ENCODE results near the gene IMMP2L. TPM values are rescaled to one million over a fixed set of nuclear protein-coding genes. Genes with fewer than 3 reads are reported as not detected.

IMMP2L gene
- total and polyA plus RNA-seq, 2 of the 4 experiments (the other 2 are of a cell fraction): 5.8 to 9.3 TPM

DNA sequence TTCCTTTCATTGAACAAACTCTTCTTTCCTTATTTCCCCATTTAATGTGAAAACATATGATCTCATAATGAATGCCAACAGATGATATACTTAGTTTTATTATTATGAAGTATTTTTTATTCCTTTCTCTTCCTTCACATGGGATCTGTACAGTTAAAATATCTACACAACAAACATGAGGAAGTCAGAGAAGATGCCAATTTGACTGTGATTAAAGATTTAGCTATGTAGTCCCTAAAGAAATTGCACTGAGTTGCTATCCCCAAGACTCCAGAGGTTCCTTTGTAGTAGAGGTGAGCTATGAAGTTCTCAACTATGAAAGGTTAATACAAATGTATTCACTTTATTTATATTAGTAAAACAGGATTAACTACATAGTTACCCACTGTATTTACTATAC is 532.0 kb downstream of the IMMP2L start:
- H3K79me1 ChIP-seq (ENCODE audit: low read depth in 1 of 2, low read length in 2 of 2): no peaks in the 10 kb centered on the region
- no peak overlapping the region for H4K8ac ChIP-seq (ENCODE audit: low read depth in 2 of 2, low read length in 2 of 2)
- H3K4me3 ChIP-seq (ENCODE audit: insufficient read depth, low read depth, low read length): no peak overlapping the region
- H3K4me1 ChIP-seq (ENCODE audit: control insufficient read depth, insufficient read depth, low read length): peaks cover 2% of the 10 kb centered on the region; the same call in 1 of the 2 replicates
- no peak overlapping the region for H3K27ac ChIP-seq (ENCODE audit: insufficient read depth, low read length)
- H2AK5ac ChIP-seq (ENCODE audit: low read depth, low read length): no peak overlapping the region
- in situ Hi-C loops (cut with MboI; ENCODE audit: low sequenced_read_pairs): no loop called here
- no peaks in the 10 kb centered on the region for H4K20me1 ChIP-seq (ENCODE audit: insufficient read depth, low read length)
- H3K9ac ChIP-seq (ENCODE audit: low read depth, low read length): no peak overlapping the region
- ChIA-PET POLR2A (ENCODE audit: unreplicated experiment) (no interaction called here), CTCF (interaction anchor here (0.9 kb wide), 1 partner anchor 11 kb away, joined by 3 read pairs; no protein-coding TSS in a partner anchor)
- H3K9me1 ChIP-seq (ENCODE audit: insufficient read depth, low read length): no peaks in the 10 kb centered on the region
- no peak overlapping the region for H2BK20ac ChIP-seq (ENCODE audit: low read depth, low read length)
- BruUV-seq (replicated peaks): no TSS peak
- TF ChIP-seq, protein P1, sequence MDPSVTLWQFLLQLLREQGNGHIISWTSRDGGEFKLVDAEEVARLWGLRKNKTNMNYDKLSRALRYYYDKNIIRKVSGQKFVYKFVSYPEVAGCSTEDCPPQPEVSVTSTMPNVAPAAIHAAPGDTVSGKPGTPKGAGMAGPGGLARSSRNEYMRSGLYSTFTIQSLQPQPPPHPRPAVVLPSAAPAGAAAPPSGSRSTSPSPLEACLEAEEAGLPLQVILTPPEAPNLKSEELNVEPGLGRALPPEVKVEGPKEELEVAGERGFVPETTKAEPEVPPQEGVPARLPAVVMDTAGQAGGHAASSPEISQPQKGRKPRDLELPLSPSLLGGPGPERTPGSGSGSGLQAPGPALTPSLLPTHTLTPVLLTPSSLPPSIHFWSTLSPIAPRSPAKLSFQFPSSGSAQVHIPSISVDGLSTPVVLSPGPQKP (IDR thresholded peaks at IDR 0.05; ENCODE audit: borderline replicate concordance, low read depth, low read length): no peak
- TF ChIP-seq MAZ (IDR thresholded peaks at IDR 0.05; ENCODE audit: borderline replicate concordance, low read depth, low read length) (no peak), RAD21 (IDR thresholded peaks at IDR 0.05; ENCODE audit: low read length) (no peak), NFE2L2 (IDR thresholded peaks at IDR 0.05; ENCODE audit: low read depth, low read length) (no peak), FOS (IDR thresholded peaks at IDR 0.05; ENCODE audit: low read depth, low read length) (no peak), CEBPB (IDR thresholded peaks at IDR 0.05; ENCODE audit: low read depth, low read length) (no peak), MAFK (IDR thresholded peaks at IDR 0.05; ENCODE audit: low read depth, low read length) (no peak), POLR2A (IDR thresholded peaks at IDR 0.05; ENCODE audit: low read depth, low read length) (no peak), MXI1 (IDR thresholded peaks at IDR 0.05; ENCODE audit: borderline replicate concordance, low read depth, low read length) (no peak), RFX5 (IDR thresholded peaks at IDR 0.05; ENCODE audit: low read depth, low read length) (no peak), CHD1 (IDR thresholded peaks at IDR 0.05; ENCODE audit: low read depth, low read length) (no peak), BHLHE40 (IDR thresholded peaks at IDR 0.05; ENCODE audit: low read depth, low read length) (no peak), RCOR1 (IDR thresholded peaks at IDR 0.05; ENCODE audit: insufficient replicate concordance, low read length) (no peak), SMC3 (IDR thresholded peaks at IDR 0.05; ENCODE audit: low read depth, low read length) (no peak)
- TF ChIP-seq, protein P2, sequence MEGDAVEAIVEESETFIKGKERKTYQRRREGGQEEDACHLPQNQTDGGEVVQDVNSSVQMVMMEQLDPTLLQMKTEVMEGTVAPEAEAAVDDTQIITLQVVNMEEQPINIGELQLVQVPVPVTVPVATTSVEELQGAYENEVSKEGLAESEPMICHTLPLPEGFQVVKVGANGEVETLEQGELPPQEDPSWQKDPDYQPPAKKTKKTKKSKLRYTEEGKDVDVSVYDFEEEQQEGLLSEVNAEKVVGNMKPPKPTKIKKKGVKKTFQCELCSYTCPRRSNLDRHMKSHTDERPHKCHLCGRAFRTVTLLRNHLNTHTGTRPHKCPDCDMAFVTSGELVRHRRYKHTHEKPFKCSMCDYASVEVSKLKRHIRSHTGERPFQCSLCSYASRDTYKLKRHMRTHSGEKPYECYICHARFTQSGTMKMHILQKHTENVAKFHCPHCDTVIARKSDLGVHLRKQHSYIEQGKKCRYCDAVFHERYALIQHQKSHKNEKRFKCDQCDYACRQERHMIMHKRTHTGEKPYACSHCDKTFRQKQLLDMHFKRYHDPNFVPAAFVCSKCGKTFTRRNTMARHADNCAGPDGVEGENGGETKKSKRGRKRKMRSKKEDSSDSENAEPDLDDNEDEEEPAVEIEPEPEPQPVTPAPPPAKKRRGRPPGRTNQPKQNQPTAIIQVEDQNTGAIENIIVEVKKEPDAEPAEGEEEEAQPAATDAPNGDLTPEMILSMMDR (conservative IDR thresholded peaks at IDR 0.05; ENCODE audit: low read depth, low read length): no peak
- TF ChIP-seq, protein P3, sequence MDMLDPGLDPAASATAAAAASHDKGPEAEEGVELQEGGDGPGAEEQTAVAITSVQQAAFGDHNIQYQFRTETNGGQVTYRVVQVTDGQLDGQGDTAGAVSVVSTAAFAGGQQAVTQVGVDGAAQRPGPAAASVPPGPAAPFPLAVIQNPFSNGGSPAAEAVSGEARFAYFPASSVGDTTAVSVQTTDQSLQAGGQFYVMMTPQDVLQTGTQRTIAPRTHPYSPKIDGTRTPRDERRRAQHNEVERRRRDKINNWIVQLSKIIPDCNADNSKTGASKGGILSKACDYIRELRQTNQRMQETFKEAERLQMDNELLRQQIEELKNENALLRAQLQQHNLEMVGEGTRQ (IDR thresholded peaks at IDR 0.05; ENCODE audit: low read depth, low read length): no peak
- no peak overlapping the region for H3K4me2 ChIP-seq (ENCODE audit: low read depth, low read length)
- no peak overlapping the region for H3K14ac ChIP-seq (replicated peaks; ENCODE audit: low read depth, low read length)
- H2AFZ ChIP-seq (replicated peaks; ENCODE audit: low read length, poor library complexity): no peak overlapping the region
- H2BK15ac ChIP-seq (ENCODE audit: low read depth, low read length): no peak overlapping the region
- dilution Hi-C loops (cut with HindIII; ENCODE audit: low sequenced_read_pairs, unreplicated experiment): no loop called here
- no peak overlapping the region for H4K5ac ChIP-seq (ENCODE audit: low read depth, low read length)
- no peak overlapping the region for H3K56ac ChIP-seq (ENCODE audit: extremely low read depth, insufficient read depth, low read length)
- no peaks in the 10 kb centered on the region for H3K27me3 ChIP-seq (ENCODE audit: control insufficient read depth, insufficient read depth, low read length)
- H3K9me3 ChIP-seq (ENCODE audit: control insufficient read depth, insufficient read depth, low read length): no peaks in the 10 kb centered on the region
- DNase-seq (no peak), ATAC-seq (ENCODE audit: low read depth) (no peak)
- H2AK9ac ChIP-seq (replicated peaks; ENCODE audit: low read depth, low read length, poor library complexity): no peak overlapping the region
- H3K36me3 ChIP-seq (ENCODE audit: control insufficient read depth, insufficient read depth, low read length): no peaks in the 10 kb centered on the region
- H4K91ac ChIP-seq (ENCODE audit: insufficient read depth, low read depth, low read length): no peak overlapping the region
- no peak overlapping the region for H3K18ac ChIP-seq (ENCODE audit: low read depth, low read length)
- no peak overlapping the region for H2BK5ac ChIP-seq (ENCODE audit: low read depth, low read length, poor library complexity, severe bottlenecking)
- no peak overlapping the region for H2BK120ac ChIP-seq (ENCODE audit: low read depth, low read length)
- H3K23ac ChIP-seq (ENCODE audit: low read depth, low read length): no peak overlapping the region
- intact Hi-C loops (cut with micrococcal nuclease): no loop called here
- no peak overlapping the region for H3K4ac ChIP-seq (ENCODE audit: low read depth, low read length)
